Measurements from ENCODE around the gene IER3. TPM values are rescaled to one million over a fixed set of nuclear protein-coding genes. Genes with fewer than 3 reads are reported as not detected.

IER3 gene
- total and polyA plus RNA-seq, 2 of the 13 experiments (the other 11 are each of a cell fraction or from before 2014, with no cell fraction given) = 51.1 to 131 TPM

DNA sequence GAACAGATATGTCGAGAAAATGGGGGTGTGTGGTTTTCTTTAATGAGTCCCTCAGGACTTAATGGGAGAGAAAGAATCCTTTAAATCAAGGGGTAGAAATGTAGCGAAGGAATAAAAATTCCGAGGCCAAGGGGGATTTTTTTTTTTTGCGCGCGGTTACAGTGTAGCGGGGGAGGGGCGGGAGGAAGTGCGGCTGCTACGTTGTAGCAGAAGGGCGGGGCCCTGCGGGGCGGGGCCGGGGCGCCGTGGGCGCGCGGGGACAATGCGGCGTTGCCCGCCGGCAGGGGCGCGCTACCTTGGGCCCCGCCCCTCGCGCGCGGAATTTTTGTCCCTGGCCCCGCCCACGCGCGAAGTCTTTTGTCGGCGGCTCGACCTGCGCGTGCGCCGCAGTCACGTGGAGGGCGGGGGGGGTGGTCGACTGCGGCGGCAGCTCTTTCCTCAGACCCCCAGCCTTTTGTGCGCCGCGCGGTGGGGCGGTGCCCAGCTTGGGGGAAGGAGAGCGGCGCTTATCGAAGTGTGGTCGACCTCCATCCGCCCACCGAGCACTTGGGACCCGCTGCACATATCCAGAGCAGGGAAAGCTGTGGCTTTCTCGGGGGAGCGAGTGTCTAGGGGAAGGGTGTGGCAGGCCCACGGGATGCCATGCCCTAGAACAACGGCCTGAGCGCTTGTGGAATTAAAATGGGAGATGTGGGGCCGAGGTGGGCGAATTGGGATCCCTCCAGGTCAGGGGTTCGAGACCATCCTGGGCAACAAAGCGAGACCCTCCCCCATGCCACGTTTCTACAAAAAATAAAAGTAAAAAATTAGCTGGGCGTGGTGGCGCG, 22.9 kb downstream of the IER3 start (continued):
- TF ChIP-seq, protein P1, sequence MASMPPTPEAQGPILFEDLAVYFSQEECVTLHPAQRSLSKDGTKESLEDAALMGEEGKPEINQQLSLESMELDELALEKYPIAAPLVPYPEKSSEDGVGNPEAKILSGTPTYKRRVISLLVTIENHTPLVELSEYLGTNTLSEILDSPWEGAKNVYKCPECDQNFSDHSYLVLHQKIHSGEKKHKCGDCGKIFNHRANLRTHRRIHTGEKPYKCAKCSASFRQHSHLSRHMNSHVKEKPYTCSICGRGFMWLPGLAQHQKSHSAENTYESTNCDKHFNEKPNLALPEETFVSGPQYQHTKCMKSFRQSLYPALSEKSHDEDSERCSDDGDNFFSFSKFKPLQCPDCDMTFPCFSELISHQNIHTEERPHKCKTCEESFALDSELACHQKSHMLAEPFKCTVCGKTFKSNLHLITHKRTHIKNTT (CRISPR knock-in tag; IDR thresholded peaks at IDR 0.05) = no peak
- peak; percentile 36; the same call in 1 of the 2 replicates for TF ChIP-seq ARID2 (CRISPR knock-in tag; IDR thresholded peaks at IDR 0.05; ENCODE audit: borderline replicate concordance)
- TF ChIP-seq ZNF629 (CRISPR knock-in tag; conservative IDR thresholded peaks at IDR 0.05) = 0 out of 2 replicates have a peak, but pooled peaks have one; percentile 27
- TF ChIP-seq IKZF4 (CRISPR knock-in tag; IDR thresholded peaks at IDR 0.05; ENCODE audit: borderline replicate concordance, low read depth, not compliant biosample characterization) = no peak
- TF ChIP-seq, protein P2, sequence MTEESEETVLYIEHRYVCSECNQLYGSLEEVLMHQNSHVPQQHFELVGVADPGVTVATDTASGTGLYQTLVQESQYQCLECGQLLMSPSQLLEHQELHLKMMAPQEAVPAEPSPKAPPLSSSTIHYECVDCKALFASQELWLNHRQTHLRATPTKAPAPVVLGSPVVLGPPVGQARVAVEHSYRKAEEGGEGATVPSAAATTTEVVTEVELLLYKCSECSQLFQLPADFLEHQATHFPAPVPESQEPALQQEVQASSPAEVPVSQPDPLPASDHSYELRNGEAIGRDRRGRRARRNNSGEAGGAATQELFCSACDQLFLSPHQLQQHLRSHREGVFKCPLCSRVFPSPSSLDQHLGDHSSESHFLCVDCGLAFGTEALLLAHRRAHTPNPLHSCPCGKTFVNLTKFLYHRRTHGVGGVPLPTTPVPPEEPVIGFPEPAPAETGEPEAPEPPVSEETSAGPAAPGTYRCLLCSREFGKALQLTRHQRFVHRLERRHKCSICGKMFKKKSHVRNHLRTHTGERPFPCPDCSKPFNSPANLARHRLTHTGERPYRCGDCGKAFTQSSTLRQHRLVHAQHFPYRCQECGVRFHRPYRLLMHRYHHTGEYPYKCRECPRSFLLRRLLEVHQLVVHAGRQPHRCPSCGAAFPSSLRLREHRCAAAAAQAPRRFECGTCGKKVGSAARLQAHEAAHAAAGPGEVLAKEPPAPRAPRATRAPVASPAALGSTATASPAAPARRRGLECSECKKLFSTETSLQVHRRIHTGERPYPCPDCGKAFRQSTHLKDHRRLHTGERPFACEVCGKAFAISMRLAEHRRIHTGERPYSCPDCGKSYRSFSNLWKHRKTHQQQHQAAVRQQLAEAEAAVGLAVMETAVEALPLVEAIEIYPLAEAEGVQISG (CRISPR knock-in tag; IDR thresholded peaks at IDR 0.05) = peak; percentile 90
- TF ChIP-seq FOXK2 (IDR thresholded peaks at IDR 0.05) = no peak
- 0 out of 2 replicates have a peak, but pooled peaks have one; percentile 37 for TF ChIP-seq ZNF616 (CRISPR knock-in tag; IDR thresholded peaks at IDR 0.05; ENCODE audit: low read depth)
- TF ChIP-seq, protein P3, sequence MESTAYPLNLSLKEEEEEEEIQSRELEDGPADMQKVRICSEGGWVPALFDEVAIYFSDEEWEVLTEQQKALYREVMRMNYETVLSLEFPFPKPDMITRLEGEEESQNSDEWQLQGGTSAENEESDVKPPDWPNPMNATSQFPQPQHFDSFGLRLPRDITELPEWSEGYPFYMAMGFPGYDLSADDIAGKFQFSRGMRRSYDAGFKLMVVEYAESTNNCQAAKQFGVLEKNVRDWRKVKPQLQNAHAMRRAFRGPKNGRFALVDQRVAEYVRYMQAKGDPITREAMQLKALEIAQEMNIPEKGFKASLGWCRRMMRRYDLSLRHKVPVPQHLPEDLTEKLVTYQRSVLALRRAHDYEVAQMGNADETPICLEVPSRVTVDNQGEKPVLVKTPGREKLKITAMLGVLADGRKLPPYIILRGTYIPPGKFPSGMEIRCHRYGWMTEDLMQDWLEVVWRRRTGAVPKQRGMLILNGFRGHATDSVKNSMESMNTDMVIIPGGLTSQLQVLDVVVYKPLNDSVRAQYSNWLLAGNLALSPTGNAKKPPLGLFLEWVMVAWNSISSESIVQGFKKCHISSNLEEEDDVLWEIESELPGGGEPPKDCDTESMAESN (CRISPR knock-in tag; conservative IDR thresholded peaks at IDR 0.05) = 0 out of 2 replicates have a peak, but pooled peaks have one; percentile 73
- no peak; the same call in 1 of the 2 replicates for TF ChIP-seq ZNF501 (CRISPR knock-in tag; IDR thresholded peaks at IDR 0.05)
- peak; percentile 63; the same call in 1 of the 2 replicates for TF ChIP-seq ZNF605 (CRISPR knock-in tag; IDR thresholded peaks at IDR 0.05)
- TF ChIP-seq, protein P4, sequence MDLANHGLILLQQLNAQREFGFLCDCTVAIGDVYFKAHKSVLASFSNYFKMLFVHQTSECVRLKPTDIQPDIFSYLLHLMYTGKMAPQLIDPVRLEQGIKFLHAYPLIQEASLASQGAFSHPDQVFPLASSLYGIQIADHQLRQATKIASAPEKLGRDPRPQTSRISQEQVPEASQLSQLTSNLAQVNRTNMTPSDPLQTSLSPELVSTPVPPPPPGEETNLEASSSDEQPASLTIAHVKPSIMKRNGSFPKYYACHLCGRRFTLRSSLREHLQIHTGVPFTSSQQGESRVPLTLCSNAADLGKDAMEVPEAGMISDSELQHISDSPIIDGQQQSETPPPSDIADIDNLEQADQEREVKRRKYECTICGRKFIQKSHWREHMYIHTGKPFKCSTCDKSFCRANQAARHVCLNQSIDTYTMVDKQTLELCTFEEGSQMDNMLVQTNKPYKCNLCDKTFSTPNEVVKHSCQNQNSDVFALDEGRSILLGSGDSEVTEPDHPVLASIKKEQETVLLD (CRISPR knock-in tag; IDR thresholded peaks at IDR 0.05; ENCODE audit: low read depth) = no peak
- TF ChIP-seq SP140L (CRISPR knock-in tag; IDR thresholded peaks at IDR 0.05; ENCODE audit: borderline replicate concordance) = no peak
- TF ChIP-seq ZNF564 (CRISPR knock-in tag; IDR thresholded peaks at IDR 0.05) = 0 out of 2 replicates have a peak, but pooled peaks have one; percentile 81
- TF ChIP-seq, protein P5, sequence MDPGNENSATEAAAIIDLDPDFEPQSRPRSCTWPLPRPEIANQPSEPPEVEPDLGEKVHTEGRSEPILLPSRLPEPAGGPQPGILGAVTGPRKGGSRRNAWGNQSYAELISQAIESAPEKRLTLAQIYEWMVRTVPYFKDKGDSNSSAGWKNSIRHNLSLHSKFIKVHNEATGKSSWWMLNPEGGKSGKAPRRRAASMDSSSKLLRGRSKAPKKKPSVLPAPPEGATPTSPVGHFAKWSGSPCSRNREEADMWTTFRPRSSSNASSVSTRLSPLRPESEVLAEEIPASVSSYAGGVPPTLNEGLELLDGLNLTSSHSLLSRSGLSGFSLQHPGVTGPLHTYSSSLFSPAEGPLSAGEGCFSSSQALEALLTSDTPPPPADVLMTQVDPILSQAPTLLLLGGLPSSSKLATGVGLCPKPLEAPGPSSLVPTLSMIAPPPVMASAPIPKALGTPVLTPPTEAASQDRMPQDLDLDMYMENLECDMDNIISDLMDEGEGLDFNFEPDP (CRISPR knock-in tag; conservative IDR thresholded peaks at IDR 0.05) = 0 out of 2 replicates have a peak, but pooled peaks have one; percentile 57
- no peak for TF ChIP-seq TOE1 (CRISPR knock-in tag; IDR thresholded peaks at IDR 0.05)
- no peak for TF ChIP-seq CBFB (CRISPR knock-in tag; IDR thresholded peaks at IDR 0.05)
- no peak for TF ChIP-seq ZBTB1 (CRISPR knock-in tag; IDR thresholded peaks at IDR 0.05; ENCODE audit: borderline replicate concordance)
- peak; percentile 95 for TF ChIP-seq MAZ (IDR thresholded peaks at IDR 0.05; ENCODE audit: borderline replicate concordance, low read depth, low read length)
- TF ChIP-seq MAZ (CRISPR knock-in tag; IDR thresholded peaks at IDR 0.05; ENCODE audit: low read depth) = peak; percentile 96
- no peak for TF ChIP-seq ZKSCAN8 (CRISPR knock-in tag; IDR thresholded peaks at IDR 0.05; ENCODE audit: borderline replicate concordance)
